Measurements from ENCODE around the gene ITGB5.

- TF ChIP-seq CTCF (IDR thresholded peaks at IDR 0.05) (no peak), POLR2A (IDR thresholded peaks at IDR 0.05) (no peak), EP300 (IDR thresholded peaks at IDR 0.05) (no peak)
These were observed 17.8 kb upstream of the ITGB5 start for GRCh38 chr3:124904835-124905492.
